T-helper 1 cell treated with Interleukin-12 subunit alpha and Interleukin-12 subunit beta and Interleukin-4 antibody, amounts not matched to agents 30 ng/mL and 1 ng/mL, for 36 hours (primary cell): ENCODE measurements around the gene METTL3. TPM values are rescaled to one million over a fixed set of nuclear protein-coding genes. Genes with fewer than 3 reads are reported as not detected.
"Not testable (repeated sequence)": the region's sequence is repeated elsewhere in the genome, so short reads cannot be mapped to it uniquely, and the experiment has no call there.

ENCODE experiments used
- intact Hi-C: fragments of 100-400 bp; cut with micrococcal nuclease; formaldehyde crosslinking; loops from one replicate; pipeline ENCODE4 v1.15.1; 2024
- total RNA-seq: library from RNA; stranded (reverse); gene quantifications from 2 replicates; pipeline ENCODE4 v1.2.3, GENCODE V29; 2022

METTL3 gene
- 72.8 and 74.0 TPM in 2 replicates for total RNA-seq

- intact Hi-C loops, result loop anchor here (1.0 to 5.0 kb wide), 11 partner anchors 15 to 1958 kb away; partner anchors contain the start of genes CHD8, HNRNPC, NGDN and PPP1R3E
Observed at GRCh38 chr14:21510735-21511657, at the start of gene METTL3. TSS of gene METTL3 (minus strand) at chr14:21511340. CDS start at chr14:21511223, 117 bp downstream.

- intact Hi-C loops, result loop anchor here (5.0 to 10.0 kb wide), 2 partner anchors 294 to 316 kb away; partner anchors contain the start of gene HNRNPC
Observed at GRCh38 chr14:21558703-21559170, 47.6 kb upstream of the METTL3 start.

GRCh38 chr14:21557084-21557901, 46.2 kb upstream of the METTL3 start:
- intact Hi-C loops, result loop anchor here (1.0 to 10.0 kb wide), 9 partner anchors 46 to 450 kb away; partner anchors contain the start of genes CHD8, HNRNPC, METTL3 and SUPT16H

- intact Hi-C loops, result loop anchor here (1.0 to 10.0 kb wide), 9 partner anchors 45 to 449 kb away; partner anchors contain the start of genes CHD8, HNRNPC, METTL3 and SUPT16H
Observed at GRCh38 chr14:21556378-21557083, 45.4 kb upstream of the METTL3 start.

DNA sequence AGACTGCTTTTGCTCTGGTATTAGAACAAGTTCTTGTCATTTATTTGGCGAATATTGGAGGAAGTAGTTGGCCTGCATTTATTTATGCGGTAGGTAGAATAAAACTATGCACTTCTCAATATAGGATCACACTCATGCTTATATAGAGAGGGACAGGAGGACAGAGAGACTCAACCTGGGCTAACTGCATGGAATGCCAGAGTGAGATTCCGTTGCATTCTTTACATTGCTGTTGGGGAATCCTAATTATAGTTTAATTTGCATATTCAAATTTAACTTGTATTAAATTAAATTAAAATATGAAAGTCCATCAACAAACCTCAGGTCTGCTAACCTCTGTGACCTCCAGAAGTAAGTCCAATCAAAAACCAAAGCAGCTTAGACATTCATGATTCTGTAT, 42.1 kb upstream of the METTL3 start:
- intact Hi-C loops, result loop anchor here (10.0 kb wide), 1 partner anchor 288 kb away; the partner anchor contains the start of gene HNRNPC

DNA sequence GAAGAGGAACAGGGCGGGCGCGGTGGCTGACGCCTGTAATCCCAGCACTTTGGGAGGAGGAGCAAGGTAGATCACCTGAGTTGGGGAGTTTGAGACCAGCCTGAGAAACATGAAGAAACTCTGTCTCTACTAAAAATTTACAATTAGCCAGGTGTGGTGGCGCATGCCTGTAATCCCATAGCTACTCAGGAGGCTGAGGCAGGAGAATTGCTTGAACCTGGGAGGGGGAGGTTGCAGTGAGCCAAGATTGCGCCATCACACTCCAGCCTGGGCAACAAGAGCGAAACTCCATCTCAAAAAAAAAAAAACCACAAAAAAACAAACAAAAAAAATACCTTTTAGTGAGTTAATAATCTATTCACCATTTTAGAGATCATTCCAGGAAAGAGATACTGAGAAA, 33.4 kb upstream of the METTL3 start:
- intact Hi-C loops, result not testable (repeated sequence)

- intact Hi-C loops, result no loop called here
Observed at GRCh38 chr14:21543963-21544362, 32.8 kb upstream of the METTL3 start.

DNA sequence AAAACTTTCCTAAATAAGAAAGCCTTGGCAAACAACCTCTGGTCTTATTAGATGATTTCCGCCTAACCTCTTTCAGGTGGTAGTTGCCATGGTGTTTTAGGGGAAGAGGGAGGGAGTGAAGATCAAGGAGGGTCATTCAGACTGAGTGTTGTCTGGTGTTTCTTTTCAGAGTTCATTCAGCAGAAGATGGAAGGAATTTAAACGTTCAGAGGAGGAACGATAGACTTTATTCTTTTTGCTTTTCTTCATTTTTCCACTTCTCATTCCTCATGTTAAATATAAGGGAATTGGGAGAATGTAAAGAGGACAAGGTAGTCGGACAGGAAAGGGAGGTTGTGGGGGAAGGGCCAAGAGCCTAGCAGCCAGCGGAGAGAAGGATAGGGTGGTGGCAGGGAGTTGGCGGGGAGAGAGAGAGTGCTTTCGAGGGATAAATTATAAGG, 32.4 kb upstream of the METTL3 start:
- intact Hi-C loops, result no loop called here

DNA sequence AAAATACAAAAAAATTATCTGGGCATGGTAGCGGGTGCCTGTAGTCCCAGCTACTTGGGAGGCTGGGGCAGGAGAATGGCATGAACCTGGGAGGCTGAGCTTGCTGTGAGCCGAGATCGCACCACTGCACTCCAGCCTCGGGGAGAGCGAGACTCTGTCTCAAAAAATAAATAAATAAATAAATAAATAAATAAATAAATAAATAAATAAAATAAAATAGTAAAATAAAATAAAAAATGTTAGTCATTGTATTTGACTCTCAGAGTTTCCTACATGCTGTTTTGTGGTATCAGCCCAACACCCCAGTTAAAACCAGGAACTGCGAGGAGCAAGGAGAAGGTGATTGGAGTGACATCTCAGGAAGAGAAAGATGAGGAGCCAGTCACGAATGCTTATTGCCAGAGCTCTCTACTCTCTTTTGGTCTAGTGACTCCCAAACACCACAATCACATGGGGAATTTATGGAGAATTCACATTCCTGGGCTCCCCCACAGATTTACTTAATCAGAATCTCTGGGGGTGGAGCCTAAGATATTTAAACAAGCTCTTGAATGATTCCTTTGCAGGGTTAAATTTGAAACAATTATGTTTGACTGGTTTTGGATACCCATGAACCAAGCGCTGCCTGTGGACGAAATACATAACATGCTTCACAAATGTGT, 30.4 kb upstream of the METTL3 start:
- intact Hi-C loops, result no loop called here

DNA sequence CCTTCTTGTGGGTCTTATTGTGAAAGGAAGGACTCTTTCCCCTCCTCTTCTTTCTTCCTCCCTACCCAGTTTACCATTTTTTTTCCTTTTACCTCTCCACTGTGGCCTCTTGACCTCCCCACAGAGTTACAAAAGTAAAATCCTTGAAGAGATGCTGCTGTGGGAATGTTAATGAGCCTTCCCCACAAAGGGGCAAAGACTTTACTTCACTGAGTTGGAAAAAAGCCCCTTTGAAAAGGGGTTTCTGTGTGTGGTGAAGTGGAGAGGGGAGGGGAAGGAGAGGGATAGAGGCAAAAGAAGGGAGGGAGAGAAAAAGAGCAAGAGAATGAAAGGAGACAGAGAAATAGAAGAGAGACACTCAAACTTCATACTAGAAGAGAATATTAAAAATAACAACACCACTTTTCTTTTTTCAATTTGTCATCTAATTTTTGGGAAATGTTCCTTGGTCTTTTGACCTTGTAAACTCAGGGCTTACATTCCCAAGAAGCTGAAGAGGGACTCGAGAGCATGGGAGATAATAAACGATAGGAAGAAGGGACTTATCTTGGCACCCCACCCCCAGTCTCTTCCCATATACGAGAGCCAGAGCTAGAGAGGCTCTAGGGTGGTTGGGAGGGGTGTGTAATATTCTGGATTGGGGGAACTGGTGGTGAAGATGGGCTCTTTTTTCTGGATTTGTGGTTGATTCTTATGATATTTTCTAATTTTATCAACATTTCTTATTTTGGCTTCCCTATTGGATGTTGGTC, 28.2 kb upstream of the METTL3 start:
- intact Hi-C loops, result no loop called here

DNA sequence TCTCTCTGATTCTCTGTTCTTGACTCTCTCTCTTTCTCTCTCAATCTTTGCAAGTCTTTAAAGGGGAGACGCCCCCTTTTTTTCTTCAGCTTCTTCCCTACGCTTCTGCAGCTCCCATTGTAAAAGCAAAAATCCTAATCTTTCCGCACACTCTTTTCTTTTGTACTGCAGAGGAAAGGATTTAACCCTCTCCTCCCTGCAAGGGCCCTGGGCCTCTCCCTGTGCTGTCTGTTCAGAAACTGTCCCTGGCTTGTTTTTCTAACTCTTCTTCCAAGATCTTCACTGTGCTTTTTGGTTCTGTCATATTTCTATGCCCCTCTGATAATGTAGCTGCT, 25.9 kb upstream of the METTL3 start:
- intact Hi-C loops, result no loop called here

DNA sequence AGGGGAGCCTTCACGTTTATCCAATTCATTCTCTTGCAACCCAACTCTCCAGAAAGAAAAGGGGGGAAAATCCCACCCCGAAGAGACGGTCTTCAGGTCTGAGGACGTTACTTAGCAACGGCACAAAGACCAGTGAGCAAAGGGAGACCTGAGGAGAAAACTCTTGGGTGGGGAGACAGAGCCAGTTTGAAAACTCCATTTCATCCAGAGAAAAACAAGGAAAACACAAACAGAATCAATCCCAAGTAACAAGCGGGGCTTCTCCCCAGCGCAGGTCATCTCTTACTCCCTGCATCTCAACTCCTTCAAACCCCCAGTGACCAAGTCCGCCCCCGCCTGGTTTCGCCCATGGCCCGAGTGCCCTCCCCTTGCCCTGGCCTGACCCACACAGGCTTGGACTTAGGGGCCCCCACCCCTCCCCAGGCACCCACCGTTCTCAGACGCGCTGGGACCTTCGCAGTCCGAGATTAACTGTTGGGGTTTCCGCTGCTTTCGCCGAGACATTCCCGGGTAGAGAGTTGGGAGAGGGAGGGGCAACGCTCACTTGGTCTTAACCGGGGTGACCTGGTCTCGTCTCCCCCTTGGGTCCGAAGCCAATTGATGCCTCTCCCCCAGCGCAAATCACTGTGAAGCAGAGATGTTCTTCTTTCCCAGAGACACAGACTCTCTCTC, 25.4 kb upstream of the METTL3 start:
- intact Hi-C loops, result no loop called here

DNA sequence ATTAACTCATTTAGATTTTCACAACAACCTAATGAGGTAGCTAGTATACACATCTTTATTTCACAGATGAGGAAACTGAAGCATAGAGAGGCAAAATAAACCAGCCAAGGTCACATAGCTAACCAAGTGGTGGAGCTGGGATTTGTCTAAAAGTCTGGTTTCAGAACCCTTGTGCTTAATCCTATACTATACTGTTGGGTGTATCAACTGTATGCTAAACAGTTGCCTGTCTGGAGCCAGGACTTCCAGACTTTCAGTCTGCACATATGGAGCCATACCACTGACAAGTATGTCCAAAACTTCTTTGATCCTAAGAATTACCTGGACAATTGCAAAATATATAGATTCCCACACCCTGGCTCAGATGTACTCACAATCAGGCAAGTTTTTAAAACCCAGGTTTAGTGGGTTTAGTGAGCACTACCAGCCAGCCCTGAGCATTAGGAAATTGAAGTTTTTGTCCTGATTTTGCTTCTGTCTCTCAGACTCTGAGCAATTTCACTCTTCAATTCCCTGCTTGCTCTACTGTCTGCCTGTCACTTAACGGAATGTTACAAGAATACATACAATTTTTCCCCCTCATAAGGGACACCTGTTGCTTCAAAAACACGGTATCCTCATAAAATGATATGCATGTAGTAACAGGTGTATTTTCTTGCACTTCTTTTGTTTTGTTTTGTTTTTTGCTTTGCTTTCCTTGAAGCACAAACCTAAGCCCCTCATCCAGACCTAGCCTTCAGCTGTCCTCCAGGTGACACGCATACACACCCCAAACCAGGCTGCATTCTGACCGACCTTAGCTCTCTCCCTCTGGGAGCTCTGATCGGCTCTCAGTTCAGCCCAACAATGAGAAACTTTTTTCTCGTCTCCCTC, 24.6 kb upstream of the METTL3 start:
- intact Hi-C loops, result no loop called here

DNA sequence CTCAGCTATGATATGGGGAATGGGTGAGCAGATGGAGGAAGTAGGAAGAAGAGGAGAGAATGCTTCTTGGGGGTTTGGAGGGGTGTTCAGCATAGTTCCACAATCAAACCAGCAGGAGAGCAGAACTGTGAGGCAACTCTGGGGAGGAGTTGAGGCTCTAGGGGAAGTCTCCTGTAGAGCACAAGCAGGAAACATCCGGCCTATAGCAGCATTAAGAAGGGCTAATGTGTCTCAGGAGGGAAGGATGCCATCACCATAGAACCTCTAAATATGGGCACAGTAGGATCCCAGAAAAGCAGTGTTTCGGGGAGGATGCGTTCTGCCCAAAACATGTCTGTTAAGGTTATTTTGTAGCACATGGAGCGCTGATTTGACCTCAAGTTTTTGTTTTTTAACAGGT, 23.4 kb upstream of the METTL3 start:
- intact Hi-C loops, result no loop called here

- intact Hi-C loops, result no loop called here
Observed at GRCh38 chr14:21533294-21533693, 22.2 kb upstream of the METTL3 start.

DNA sequence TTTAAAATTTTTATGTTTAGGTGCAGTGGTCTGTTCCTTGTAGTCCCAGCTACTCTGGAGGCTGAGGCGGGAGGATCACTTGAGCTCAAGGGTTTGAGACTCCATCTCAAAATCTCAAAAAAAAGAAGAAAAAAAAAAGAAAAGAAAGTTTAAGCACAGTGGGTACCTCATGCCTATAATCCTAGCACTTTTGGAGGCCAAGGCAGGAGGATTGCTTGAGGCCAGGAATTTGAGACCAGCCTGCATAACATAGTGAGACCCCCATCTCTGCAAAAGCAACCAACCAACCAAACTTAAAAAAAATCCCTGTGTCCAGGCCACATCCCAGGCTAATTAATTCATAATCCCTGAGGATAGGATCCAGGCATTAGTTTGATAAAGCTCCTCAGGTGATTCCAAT, 18.4 kb upstream of the METTL3 start:
- intact Hi-C loops, result no loop called here

DNA sequence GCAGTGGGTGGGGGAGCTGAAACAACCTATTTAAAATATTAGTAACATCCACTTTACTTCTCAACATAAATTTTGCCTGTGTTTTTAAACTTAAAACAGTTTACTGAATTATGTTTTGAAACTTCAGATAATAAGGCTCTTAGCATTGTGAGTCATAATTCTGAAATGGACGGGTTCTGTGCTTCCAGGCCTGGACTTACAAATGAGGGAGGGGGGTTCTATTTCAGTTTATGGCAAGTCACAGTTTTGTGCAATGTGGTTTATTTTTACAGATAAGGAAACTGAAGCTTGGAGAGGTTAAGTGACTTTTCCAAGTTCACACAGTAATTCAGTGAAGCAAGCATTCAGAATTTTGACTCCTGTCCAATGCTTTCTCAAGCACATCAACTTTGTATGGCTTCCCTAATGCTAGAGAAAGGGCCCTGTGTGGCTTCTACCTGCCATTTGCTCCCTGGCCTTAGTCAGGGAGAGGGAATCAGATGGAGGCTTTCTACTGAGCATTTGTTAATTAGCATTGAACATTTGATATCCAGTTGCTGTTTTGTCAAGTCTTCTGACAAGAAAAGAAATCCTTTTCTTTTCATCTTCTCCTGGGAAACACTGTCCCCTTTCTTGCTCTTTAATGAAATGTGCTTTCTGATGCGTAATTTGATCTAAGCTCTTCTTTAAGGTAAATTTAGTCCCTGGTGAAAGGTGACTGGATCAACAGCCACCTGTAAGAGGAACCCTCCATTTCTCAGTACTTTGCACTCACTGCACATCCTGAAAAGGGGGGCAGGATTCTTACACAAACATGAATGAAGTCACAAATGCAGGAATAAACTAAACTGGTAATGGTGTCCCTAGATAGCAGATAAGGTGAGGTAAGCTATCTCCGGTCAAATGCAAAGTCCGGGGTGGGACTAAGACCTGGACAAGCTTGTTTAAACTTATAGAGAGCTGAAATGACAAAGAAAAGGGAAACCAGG, 17.5 kb upstream of the METTL3 start:
- intact Hi-C loops, result no loop called here
